ENCODE results near the gene GNAT1. TPM values are rescaled to one million over a fixed set of nuclear protein-coding genes. Genes with fewer than 3 reads are reported as not detected.
A peak's percentile ranks its signal among the peaks of the same experiment; 100 is the strongest.

GNAT1 gene
- total and polyA plus RNA-seq, 2 of the 13 experiments (the other 11 are each of a cell fraction or from before 2014, with no cell fraction given), result 0.15 TPM; not detected in 1

DNA sequence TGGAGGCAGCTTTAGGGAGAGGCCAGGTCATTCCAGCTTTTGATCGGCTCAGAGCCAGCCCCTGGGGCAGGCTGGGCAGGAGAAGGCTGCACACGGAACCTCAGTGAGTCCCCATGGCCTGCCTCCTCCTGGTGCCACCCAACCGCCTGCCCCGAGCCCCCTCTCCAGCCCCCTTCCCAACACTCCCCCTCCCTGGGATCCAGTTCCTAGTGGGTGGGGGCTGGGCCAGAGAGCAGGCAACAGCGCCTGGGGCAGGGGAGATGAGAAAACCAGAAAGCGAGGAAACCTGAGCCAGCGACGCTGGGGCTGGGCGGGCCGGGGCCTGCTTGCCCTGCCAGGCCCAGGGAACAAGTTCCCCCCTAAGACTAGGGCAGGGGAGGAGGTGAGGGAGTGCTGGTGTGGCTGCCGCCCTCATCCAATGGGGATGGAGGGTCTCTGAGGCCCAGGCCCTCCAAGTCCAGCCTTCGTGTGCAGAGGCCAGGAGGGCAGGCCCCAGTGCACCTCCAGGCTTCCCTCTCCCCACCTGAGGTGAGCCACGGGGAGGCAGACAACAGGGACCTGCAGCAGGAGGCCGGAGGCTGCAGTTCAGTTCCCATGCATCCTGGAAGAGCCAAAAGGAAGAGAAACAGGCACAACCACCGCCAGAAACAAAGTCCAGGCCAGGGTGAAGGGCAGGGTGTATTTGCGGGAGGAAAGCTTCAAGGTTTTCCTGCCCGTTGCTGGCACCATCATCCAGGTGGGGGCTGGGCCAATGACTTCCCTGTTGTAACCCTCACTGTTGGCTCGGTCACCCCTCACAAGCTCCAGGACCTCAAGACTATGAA lies 40.3 kb upstream of the GNAT1 start (continued):
- TF ChIP-seq, protein P1, sequence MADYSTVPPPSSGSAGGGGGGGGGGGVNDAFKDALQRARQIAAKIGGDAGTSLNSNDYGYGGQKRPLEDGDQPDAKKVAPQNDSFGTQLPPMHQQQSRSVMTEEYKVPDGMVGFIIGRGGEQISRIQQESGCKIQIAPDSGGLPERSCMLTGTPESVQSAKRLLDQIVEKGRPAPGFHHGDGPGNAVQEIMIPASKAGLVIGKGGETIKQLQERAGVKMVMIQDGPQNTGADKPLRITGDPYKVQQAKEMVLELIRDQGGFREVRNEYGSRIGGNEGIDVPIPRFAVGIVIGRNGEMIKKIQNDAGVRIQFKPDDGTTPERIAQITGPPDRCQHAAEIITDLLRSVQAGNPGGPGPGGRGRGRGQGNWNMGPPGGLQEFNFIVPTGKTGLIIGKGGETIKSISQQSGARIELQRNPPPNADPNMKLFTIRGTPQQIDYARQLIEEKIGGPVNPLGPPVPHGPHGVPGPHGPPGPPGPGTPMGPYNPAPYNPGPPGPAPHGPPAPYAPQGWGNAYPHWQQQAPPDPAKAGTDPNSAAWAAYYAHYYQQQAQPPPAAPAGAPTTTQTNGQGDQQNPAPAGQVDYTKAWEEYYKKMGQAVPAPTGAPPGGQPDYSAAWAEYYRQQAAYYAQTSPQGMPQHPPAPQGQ (CRISPR knock-in tag; IDR thresholded peaks at IDR 0.05; ENCODE audit: borderline replicate concordance), result no peak
- TF ChIP-seq, protein P2, sequence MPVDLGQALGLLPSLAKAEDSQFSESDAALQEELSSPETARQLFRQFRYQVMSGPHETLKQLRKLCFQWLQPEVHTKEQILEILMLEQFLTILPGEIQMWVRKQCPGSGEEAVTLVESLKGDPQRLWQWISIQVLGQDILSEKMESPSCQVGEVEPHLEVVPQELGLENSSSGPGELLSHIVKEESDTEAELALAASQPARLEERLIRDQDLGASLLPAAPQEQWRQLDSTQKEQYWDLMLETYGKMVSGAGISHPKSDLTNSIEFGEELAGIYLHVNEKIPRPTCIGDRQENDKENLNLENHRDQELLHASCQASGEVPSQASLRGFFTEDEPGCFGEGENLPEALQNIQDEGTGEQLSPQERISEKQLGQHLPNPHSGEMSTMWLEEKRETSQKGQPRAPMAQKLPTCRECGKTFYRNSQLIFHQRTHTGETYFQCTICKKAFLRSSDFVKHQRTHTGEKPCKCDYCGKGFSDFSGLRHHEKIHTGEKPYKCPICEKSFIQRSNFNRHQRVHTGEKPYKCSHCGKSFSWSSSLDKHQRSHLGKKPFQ (CRISPR knock-in tag; IDR thresholded peaks at IDR 0.05; ENCODE audit: insufficient replicate concordance), result no peak
- TF ChIP-seq MED1 (CRISPR knock-in tag; IDR thresholded peaks at IDR 0.05), result peak; percentile 72
- TF ChIP-seq ZNF33B (CRISPR knock-in tag; IDR thresholded peaks at IDR 0.05), result peak; percentile 60; the same call in 1 of the 2 replicates
- no peak for TF ChIP-seq ZNF766 (CRISPR knock-in tag; IDR thresholded peaks at IDR 0.05; ENCODE audit: borderline replicate concordance)
- TF ChIP-seq PHB2 (IDR thresholded peaks at IDR 0.05; ENCODE audit: partially characterized antibody), result no peak
- no peak for TF ChIP-seq AGO2 (optimal IDR thresholded peaks at IDR 0.05; ENCODE audit: low read depth, low read length)
- TF ChIP-seq ZSCAN12 (CRISPR knock-in tag; IDR thresholded peaks at IDR 0.05), result no peak
- TF ChIP-seq HDAC1 (CRISPR knock-in tag; IDR thresholded peaks at IDR 0.05), result peak; percentile 51; the same call in 1 of the 2 replicates
- TF ChIP-seq EHMT2 (IDR thresholded peaks at IDR 0.05; ENCODE audit: borderline replicate concordance, low read depth, low read length), result no peak
- peak; percentile 39 for TF ChIP-seq ETV5 (CRISPR knock-in tag; IDR thresholded peaks at IDR 0.05; ENCODE audit: borderline replicate concordance)
- TF ChIP-seq ZNF883 (CRISPR knock-in tag; IDR thresholded peaks at IDR 0.05; ENCODE audit: not compliant biosample characterization), result no peak
- peak; percentile 31; the same call in 1 of the 2 replicates for TF ChIP-seq BORCS8-MEF2B (CRISPR knock-in tag; IDR thresholded peaks at IDR 0.05)
- no peak for TF ChIP-seq JUNB (CRISPR knock-in tag; IDR thresholded peaks at IDR 0.05; ENCODE audit: borderline replicate concordance)
- no peak for TF ChIP-seq ZNF556 (CRISPR knock-in tag; IDR thresholded peaks at IDR 0.05; ENCODE audit: borderline replicate concordance)
- peak; percentile 12; the same call in 1 of the 2 replicates for TF ChIP-seq ZBTB7B (CRISPR knock-in tag; IDR thresholded peaks at IDR 0.05)
- TF ChIP-seq GATAD2A (CRISPR knock-in tag; IDR thresholded peaks at IDR 0.05), result no peak
- TF ChIP-seq, protein P3, sequence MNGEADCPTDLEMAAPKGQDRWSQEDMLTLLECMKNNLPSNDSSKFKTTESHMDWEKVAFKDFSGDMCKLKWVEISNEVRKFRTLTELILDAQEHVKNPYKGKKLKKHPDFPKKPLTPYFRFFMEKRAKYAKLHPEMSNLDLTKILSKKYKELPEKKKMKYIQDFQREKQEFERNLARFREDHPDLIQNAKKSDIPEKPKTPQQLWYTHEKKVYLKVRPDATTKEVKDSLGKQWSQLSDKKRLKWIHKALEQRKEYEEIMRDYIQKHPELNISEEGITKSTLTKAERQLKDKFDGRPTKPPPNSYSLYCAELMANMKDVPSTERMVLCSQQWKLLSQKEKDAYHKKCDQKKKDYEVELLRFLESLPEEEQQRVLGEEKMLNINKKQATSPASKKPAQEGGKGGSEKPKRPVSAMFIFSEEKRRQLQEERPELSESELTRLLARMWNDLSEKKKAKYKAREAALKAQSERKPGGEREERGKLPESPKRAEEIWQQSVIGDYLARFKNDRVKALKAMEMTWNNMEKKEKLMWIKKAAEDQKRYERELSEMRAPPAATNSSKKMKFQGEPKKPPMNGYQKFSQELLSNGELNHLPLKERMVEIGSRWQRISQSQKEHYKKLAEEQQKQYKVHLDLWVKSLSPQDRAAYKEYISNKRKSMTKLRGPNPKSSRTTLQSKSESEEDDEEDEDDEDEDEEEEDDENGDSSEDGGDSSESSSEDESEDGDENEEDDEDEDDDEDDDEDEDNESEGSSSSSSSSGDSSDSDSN (CRISPR knock-in tag; IDR thresholded peaks at IDR 0.05), result peak; percentile 67
- no peak for TF ChIP-seq NFATC3 (CRISPR knock-in tag; IDR thresholded peaks at IDR 0.05)
- no peak for TF ChIP-seq SP140L (CRISPR knock-in tag; IDR thresholded peaks at IDR 0.05; ENCODE audit: borderline replicate concordance)
- TF ChIP-seq ZNF547 (CRISPR knock-in tag; IDR thresholded peaks at IDR 0.05), result peak; percentile 48; the same call in 1 of the 2 replicates
- no peak for TF ChIP-seq ZNF20 (CRISPR knock-in tag; IDR thresholded peaks at IDR 0.05)
- TF ChIP-seq SETDB1 (CRISPR knock-in tag; IDR thresholded peaks at IDR 0.05; ENCODE audit: borderline replicate concordance), result no peak
- TF ChIP-seq ZNF83 (CRISPR knock-in tag; IDR thresholded peaks at IDR 0.05; ENCODE audit: borderline replicate concordance), result no peak
- no peak for TF ChIP-seq ATM (IDR thresholded peaks at IDR 0.05; ENCODE audit: borderline replicate concordance)

All from HepG2 (cell line).